HG03460 (cell line): ENCODE data around the gene PCDH10.

Source experiments
- ATAC-seq: cut with Tn5 transposase; IDR thresholded peaks from one replicate; pipeline ENCODE4 v1.9.1; 2021; ENCODE audit not compliant: unreplicated experiment

Gene PCDH10

GRCh38 chr4:133150486-133151340 is 1.6 kb downstream of the PCDH10 start:
- ATAC-seq: no peak

- no peak for ATAC-seq
Observed at GRCh38 chr4:133151341-133151690, 2.2 kb downstream of the PCDH10 start.

GRCh38 chr4:133151691-133152329 is 2.7 kb downstream of the PCDH10 start:
- no peak for ATAC-seq

GRCh38 chr4:133152330-133152821 is 3.3 kb downstream of the PCDH10 start:
- no peak for ATAC-seq

- ATAC-seq: no peak
Observed at GRCh38 chr4:133152831-133153481, 3.9 kb downstream of the PCDH10 start.

- ATAC-seq: no peak
Observed at GRCh38 chr4:133154725-133155124, 5.6 kb downstream of the PCDH10 start.

- no peak for ATAC-seq
Observed at GRCh38 chr4:133156096-133156495, 7.0 kb downstream of the PCDH10 start.

GRCh38 chr4:133156556-133156955 is 7.5 kb downstream of the PCDH10 start:
- ATAC-seq: no peak

GRCh38 chr4:133157460-133158160 is 8.5 kb downstream of the PCDH10 start:
- ATAC-seq: no peak

GRCh38 chr4:133160853-133161252 is 11.8 kb downstream of the PCDH10 start:
- no peak for ATAC-seq

GRCh38 chr4:133161570-133162295 is 12.6 kb downstream of the PCDH10 start:
- ATAC-seq: no peak

- no peak for ATAC-seq
Observed at GRCh38 chr4:133162941-133163340, 13.8 kb downstream of the PCDH10 start.

GRCh38 chr4:133178956-133179355 is 29.9 kb downstream of the PCDH10 start:
- ATAC-seq: no peak

GRCh38 chr4:133186210-133186609 is 37.1 kb downstream of the PCDH10 start:
- ATAC-seq: no peak

- ATAC-seq: no peak
Observed at GRCh38 chr4:133186845-133187244, 37.8 kb downstream of the PCDH10 start.

- ATAC-seq: no peak
Observed at GRCh38 chr4:133188433-133189146, 39.5 kb downstream of the PCDH10 start.

GRCh38 chr4:133189147-133189517 is 40.0 kb downstream of the PCDH10 start:
- no peak for ATAC-seq

GRCh38 chr4:133190098-133190497 is 41.0 kb downstream of the PCDH10 start:
- no peak for ATAC-seq

GRCh38 chr4:133208694-133209285 is 59.7 kb downstream of the PCDH10 start:
- ATAC-seq: no peak

GRCh38 chr4:133233922-133234321 is 84.8 kb downstream of the PCDH10 start:
- no peak for ATAC-seq
